Fibroblast of skin of right biceps (primary cell): ENCODE measurements around the gene PARP15.
A peak's percentile ranks its signal among the peaks of the same experiment; 100 is the strongest.
"Not testable (repeated sequence)": the region's sequence is repeated elsewhere in the genome, so short reads cannot be mapped to it uniquely, and the experiment has no call there.

Source experiments
- DNase-seq: peaks from one replicate; pipeline ENCODE4 v3.0.0-alpha.2; 2013

PARP15 gene

GRCh38 chr3:122577409-122578031, at the start of gene PARP15:
PARP15 (plus strand) TSS chr3:122577650; CDS start chr3:122577668, 18 bp downstream.
- DNase-seq, result peak; percentile 7

GRCh38 chr3:122530164-122530563, 47.3 kb upstream of the PARP15 start:
- no peak for DNase-seq

GRCh38 chr3:122533480-122533879, 44.0 kb upstream of the PARP15 start:
- no peak for DNase-seq

- DNase-seq, result peak; percentile 72
These were observed 43.5 kb upstream of the PARP15 start for GRCh38 chr3:122533931-122534334.

GRCh38 chr3:122535964-122536631, 41.4 kb upstream of the PARP15 start:
- no peak for DNase-seq

DNA sequence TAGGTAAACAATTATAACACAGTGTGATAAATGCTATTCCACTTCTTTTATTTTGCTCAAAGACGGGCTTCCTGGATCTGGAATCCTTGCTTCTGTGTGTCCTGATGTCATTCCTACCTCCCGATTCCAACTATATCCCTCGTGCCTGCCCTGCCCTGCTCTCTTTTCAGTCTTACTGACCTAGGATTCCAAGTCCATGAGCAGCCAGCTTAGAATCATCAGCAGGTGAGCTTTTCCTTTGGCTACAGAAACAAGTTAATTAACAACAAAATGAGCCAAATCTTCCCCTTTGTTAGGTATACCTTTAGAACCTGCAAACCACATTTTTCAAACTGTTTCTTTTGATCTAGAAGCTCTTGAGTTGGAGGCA, 40.8 kb upstream of the PARP15 start:
- no peak for DNase-seq

DNA sequence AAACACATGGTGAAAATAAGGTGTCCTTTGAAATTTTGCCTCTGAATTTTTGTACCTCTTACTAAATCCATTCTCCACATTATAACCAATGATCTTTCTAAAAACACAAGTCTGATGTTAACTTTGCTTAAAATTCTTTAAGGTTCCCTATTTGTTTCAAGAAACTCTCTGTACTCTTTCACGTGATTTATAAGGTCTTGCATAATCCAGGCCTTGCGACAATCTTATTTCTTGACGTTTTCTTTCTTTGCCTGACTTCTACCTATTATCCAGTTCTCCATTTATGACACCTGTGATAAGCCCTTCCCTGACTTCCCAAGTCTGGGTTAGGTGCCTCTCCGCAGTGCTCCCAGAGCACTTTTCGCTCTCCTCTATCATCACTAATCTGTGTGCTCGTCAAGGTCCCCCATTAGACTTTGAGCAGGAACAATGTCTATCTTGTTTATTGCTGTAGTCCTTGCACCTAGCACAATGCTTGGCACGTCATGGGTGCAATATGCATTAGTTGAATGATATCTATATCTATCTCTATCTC, 38.4 kb upstream of the PARP15 start:
- no peak for DNase-seq

DNA sequence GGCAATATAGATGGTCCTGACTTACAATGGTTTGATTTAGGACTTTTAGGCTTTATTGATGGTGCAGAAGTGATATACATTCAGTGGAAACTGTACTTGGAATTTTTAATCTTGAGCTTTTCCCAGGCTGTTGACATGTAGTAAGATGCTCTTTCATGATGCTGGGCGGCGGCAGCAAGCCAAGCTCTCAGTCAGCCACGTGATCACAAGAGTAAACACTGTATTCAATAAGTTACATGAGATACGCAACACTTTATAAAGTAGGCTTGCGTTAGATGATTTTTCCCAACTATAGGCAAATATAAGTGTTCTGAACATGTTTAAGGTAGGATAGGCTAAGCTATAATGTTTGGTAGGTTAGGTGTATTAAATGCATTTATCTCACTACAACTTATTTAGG, 31.3 kb upstream of the PARP15 start:
- no peak for DNase-seq

- no peak for DNase-seq
These were observed 29.4 kb upstream of the PARP15 start for GRCh38 chr3:122548076-122548475.

GRCh38 chr3:122548619-122549018, 28.8 kb upstream of the PARP15 start:
- DNase-seq, result no peak

GRCh38 chr3:122553171-122553570, 24.3 kb upstream of the PARP15 start:
- DNase-seq, result no peak

DNA sequence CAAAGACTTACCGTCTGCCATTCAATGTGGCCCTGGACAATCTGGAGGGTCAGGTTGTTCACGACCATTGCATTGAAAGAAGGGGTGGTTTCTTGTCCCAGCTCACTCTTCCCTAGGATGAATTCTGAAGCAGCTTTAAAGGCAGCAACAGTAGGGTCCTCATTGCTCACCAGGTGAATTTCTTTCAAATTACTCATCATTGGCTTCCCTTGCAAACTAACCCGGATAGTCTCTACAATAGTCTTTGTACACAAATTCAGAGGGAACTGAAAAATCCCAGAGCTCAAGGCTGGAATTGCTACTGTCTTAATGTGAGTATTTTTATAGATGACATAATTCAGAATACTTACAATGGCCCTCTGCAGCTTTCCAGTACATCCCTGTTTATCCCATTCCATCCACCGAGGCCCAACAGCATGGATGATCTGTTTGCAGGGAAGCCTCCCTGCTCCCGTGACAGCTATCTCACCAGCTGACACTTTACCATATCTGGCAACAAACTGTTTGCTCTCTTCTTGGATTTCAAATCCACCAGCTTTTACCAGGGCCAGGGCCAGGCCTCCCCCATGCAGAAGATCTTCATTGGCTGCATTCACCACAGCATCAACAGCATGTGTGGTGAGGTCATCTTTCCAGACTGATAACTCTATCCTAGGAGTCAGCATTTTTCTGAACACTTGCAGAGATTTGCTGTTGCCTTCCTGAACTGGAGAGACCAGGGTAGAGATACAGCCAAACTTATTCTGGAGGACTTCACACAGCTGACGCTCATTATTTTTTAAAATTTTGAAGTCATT, 22.0 kb upstream of the PARP15 start:
- DNase-seq, result peak; percentile 42

- no peak for DNase-seq
These were observed 20.1 kb upstream of the PARP15 start for GRCh38 chr3:122557356-122557755.

DNA sequence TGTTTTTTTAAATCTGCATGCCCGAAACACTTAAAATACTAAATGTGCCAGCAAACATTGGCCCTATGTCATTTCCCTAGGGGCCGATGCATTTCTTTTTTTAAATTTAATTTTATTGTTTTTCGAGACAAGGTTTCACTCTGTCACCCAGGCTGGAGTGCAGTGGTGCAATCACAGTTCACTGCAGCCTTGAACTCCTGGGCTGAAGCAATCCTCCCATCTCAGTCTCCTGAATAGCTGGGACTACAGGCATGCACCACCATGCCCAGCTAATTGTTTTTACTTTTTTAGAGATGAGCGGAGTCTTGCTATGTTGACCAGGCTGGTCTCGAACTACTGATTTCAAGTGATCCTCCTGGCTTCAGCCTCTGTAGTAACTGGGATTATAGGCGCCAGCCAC, 18.8 kb upstream of the PARP15 start:
- DNase-seq, result no peak

- no peak for DNase-seq
These were observed 17.5 kb upstream of the PARP15 start for GRCh38 chr3:122559906-122560305.

DNA sequence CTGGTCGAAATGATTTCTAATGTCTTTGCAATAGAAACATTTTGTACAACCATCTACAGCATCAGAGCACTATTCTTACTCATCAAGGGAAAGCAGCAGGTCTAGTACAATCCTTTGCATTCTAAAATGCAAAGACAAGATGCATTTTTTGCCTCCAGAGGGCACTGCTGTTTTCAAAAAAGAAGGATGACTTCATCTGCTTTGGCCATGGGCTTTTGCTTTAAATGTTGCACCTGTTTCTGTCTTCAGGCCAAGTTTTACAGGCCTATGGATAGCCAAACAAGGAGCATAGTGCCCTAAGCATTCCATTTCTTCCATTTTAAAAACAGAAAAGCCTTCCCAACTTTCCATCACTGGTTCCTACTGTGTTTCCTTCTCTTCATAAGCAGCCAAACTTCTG, 16.8 kb upstream of the PARP15 start:
- peak; percentile 63 for DNase-seq

DNA sequence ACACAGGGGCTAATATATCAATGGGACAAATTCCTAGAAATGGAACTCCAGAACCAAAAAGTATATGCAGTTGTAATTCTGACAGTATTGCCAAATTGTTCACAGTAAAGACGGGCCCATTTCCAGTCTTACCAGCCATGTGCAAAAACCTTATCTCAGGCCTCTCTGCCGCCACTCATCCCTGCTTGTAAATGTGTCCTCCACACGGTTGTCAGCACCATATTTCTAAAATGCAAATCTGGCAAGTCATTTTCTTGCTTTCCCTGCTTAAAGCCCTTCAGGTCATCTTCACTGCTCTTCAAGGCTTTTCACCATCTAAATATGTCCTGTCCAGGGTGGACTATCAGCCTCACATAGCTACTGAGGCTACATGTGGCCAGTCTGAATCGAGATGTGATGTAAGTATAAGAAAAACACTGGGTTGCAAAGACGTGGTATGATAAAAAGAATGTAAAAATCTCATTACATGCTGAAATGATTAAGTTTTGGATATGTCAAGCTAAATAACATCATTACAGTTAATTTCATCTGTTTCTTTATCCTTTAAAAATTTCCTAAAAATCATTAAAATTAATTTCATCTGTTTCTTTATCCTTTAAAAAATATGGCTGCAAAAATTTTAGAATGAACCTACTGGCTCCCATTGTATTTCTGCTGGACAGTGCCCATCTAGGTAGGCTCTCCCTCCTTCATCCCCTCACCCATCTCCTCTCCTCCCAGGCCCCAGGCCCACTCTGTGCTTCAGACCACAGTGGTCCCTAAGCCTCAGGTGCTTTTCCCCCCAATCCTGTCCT, 14.3 kb upstream of the PARP15 start:
- DNase-seq, result no peak

- peak; percentile 19 for DNase-seq
These were observed 13.8 kb upstream of the PARP15 start for GRCh38 chr3:122563717-122564025.

- DNase-seq, result peak; percentile 81
These were observed 13.1 kb upstream of the PARP15 start, which contains the start of the genes DTX3L and PARP9 for GRCh38 chr3:122564155-122564912. DTX3L (plus strand) TSS chr3:122564338; CDS start chr3:122564427, 89 bp downstream. PARP9 (minus strand) TSS chr3:122564300; CDS start chr3:122559620, 4,680 bp downstream.

DNA sequence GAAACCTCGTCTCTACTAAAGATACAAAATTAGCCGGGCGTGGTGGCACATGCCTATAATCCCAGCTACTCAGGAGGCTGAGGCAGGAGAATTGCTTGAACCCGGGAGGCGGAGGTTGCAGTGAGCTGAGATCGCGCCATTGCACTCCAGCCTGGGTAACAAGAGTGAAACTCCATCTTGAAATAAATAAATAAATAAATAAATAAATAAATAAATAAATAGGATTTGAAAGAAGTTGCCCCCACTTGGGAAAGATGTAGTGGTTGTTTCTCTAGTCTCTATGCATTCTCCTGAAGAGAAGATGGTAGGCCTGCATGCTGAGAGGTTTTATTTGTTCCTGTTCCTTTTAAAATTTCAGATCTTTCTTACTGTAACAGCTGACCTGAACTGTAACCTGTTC, 9.3 kb upstream of the PARP15 start:
- not testable (repeated sequence) for DNase-seq

GRCh38 chr3:122568755-122569154, 8.7 kb upstream of the PARP15 start:
- DNase-seq, result no peak

DNA sequence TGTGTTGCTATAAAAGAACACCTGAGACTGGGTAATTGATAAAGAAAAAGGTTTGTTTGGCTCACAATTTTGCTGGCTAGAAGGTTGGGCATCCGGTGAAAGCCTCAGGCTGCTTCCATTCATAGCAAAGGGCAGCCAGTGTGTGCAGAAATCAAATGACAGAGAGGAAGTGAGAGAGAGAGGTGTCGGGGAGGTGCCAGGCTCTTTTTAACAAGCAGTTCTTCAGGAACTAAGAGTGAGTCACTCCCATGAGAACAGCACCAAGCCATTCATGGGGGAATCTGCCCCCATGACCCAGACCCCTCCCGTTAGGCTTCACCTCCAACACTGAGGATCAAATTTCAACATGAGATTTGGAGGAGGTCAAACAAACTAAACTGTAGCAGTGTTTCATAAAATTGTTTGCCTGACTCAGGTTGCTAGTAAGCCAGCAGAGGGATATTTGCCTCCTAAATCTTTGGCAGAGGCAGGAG, 4.5 kb upstream of the PARP15 start:
- DNase-seq, result peak; percentile 46
